SU-DHL-6 (cell line): ENCODE data around the gene MAPK13.

Source experiments
- H2AFZ ChIP-seq: fragments of 200-600 bp; sonication (generic); 2 replicates; pipeline ENCODE4 v1.6.1; 2014; ENCODE audit warnings: low read depth, mild to moderate bottlenecking, moderate library complexity, mixed read lengths, antibody characterized with exemption, low read length; ENCODE audit not compliant: severe bottlenecking
- H3F3A ChIP-seq: fragments of 200-600 bp; shearing (Covaris generic); 2 replicates; pipeline ENCODE4 v1.6.0; 2016; ENCODE audit warnings: antibody characterized with exemption, mild to moderate bottlenecking; ENCODE audit not compliant: insufficient read depth
- H3K27ac ChIP-seq: fragments of 200-600 bp; sonication (generic); 2 replicates; pipeline ENCODE4 v1.5.1; 2016; ENCODE audit warnings: low read depth, mild to moderate bottlenecking, low read length, moderate library complexity, mixed read lengths
- H3K27me3 ChIP-seq: fragments of 200-600 bp; sonication (generic), shearing (Covaris generic); 2 replicates; pipeline ENCODE4 v1.6.0; 2014; ENCODE audit warnings: mild to moderate bottlenecking, low read length
- H3K36me3 ChIP-seq: fragments of 200-600 bp; sonication (generic); 2 replicates; pipeline ENCODE4 v1.6.1; 2014; ENCODE audit warnings: mild to moderate bottlenecking, low read length, mixed read lengths
- H3K4me2 ChIP-seq: fragments of 300-600, 200-600 bp; shearing (Covaris generic), sonication (generic); 2 replicates; pipeline ENCODE4 v1.6.0; 2014; ENCODE audit warnings: low read length, low read depth, mild to moderate bottlenecking; ENCODE audit not compliant: poor library complexity, severe bottlenecking
- H3K4me3 ChIP-seq: fragments of 200-600 bp; sonication (generic); 2 replicates; pipeline ENCODE4 v1.5.1; 2014; ENCODE audit warnings: antibody characterized with exemption, low read length, mild to moderate bottlenecking, mixed read lengths; ENCODE audit not compliant: insufficient read depth, poor library complexity, severe bottlenecking
- H3K79me2 ChIP-seq: fragments of 200-600 bp; sonication (generic); 2 replicates; pipeline ENCODE4 v1.6.1; 2014; ENCODE audit warnings: mild to moderate bottlenecking, low read length, moderate library complexity; ENCODE audit not compliant: insufficient read depth
- H3K9ac ChIP-seq: fragments of 200-600 bp; sonication (generic); 2 replicates; pipeline ENCODE4 v1.7.0; 2014; ENCODE audit warnings: mild to moderate bottlenecking, low read length
- H3K9me2 ChIP-seq: fragments of 200-600 bp; sonication (generic); replicated peaks from 2 replicates; pipeline ENCODE4 v1.6.1; 2014; ENCODE audit warnings: low read length; ENCODE audit not compliant: insufficient read depth
- H3K9me3 ChIP-seq: fragments of 200-600 bp; sonication (generic); 2 replicates; pipeline ENCODE4 v1.6.1; 2014; ENCODE audit warnings: low read length, mixed read lengths; ENCODE audit not compliant: insufficient read depth
- H4K20me1 ChIP-seq: fragments of 200-600 bp; sonication (generic); 2 replicates; pipeline ENCODE4 v1.6.1; 2014; ENCODE audit warnings: low read depth, mild to moderate bottlenecking, antibody characterized with exemption, low read length, moderate library complexity, mixed read lengths
- EZH2phosphoT487 ChIP-seq: fragments of 200-600 bp; sonication (generic), shearing (Covaris generic); conservative IDR thresholded peaks from 2 replicates; pipeline ENCODE4 v1.6.1; 2018; ENCODE audit warnings: mild to moderate bottlenecking, antibody characterized with exemption, low read length, moderate library complexity, mixed read lengths
- TF ChIP-seq, protein P1 (sequence below): fragments of 200-600 bp; sonication (generic); IDR thresholded peaks from one replicate; pipeline ENCODE4 v1.5.1; 2017; ENCODE audit warnings: antibody characterized with exemption, mild to moderate bottlenecking, low read length, moderate library complexity; ENCODE audit not compliant: insufficient read depth, poor library complexity, severe bottlenecking

MAPK13 gene

GRCh38 chr6:36114798-36115408, 15.4 kb upstream of the MAPK13 start:
- Histone ChIP-seq H2AFZ (no peak overlapping the region), H3K9ac (peak overlapping the region; percentile 36), H3K4me2 (peak overlapping the region; percentile 64), H3K9me3 (no peaks in the 10 kb centered on the region), H3K79me2 (peaks cover 9% of the 10 kb centered on the region; the same call in 1 of the 2 replicates), H3K36me3 (0 out of 2 replicates have a peak, but pooled peaks cover 2% of the 10 kb centered on the region), H3F3A (peaks cover 86% of the 10 kb centered on the region), H3K9me2 (no peaks in the 10 kb centered on the region), H4K20me1 (no peaks in the 10 kb centered on the region), H3K27me3 (no peaks in the 10 kb centered on the region), H3K27ac (peak overlapping the region; percentile 91), H3K4me3 (peak overlapping the region; percentile 37)
- TF ChIP-seq, protein P1, sequence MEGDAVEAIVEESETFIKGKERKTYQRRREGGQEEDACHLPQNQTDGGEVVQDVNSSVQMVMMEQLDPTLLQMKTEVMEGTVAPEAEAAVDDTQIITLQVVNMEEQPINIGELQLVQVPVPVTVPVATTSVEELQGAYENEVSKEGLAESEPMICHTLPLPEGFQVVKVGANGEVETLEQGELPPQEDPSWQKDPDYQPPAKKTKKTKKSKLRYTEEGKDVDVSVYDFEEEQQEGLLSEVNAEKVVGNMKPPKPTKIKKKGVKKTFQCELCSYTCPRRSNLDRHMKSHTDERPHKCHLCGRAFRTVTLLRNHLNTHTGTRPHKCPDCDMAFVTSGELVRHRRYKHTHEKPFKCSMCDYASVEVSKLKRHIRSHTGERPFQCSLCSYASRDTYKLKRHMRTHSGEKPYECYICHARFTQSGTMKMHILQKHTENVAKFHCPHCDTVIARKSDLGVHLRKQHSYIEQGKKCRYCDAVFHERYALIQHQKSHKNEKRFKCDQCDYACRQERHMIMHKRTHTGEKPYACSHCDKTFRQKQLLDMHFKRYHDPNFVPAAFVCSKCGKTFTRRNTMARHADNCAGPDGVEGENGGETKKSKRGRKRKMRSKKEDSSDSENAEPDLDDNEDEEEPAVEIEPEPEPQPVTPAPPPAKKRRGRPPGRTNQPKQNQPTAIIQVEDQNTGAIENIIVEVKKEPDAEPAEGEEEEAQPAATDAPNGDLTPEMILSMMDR: no peak
- no peak for TF ChIP-seq EZH2phosphoT487

GRCh38 chr6:36115412-36115811, 14.9 kb upstream of the MAPK13 start:
- Histone ChIP-seq H3F3A (peaks cover 83% of the 10 kb centered on the region), H2AFZ (no peak overlapping the region), H3K27me3 (no peaks in the 10 kb centered on the region), H3K79me2 (peaks cover 9% of the 10 kb centered on the region; the same call in 1 of the 2 replicates), H3K9me2 (no peaks in the 10 kb centered on the region), H4K20me1 (no peaks in the 10 kb centered on the region), H3K9ac (peak overlapping the region; percentile 18), H3K9me3 (no peaks in the 10 kb centered on the region), H3K4me3 (peak overlapping the region; percentile 37), H3K4me2 (peak overlapping the region; percentile 64), H3K27ac (peak overlapping the region; percentile 91), H3K36me3 (0 out of 2 replicates have a peak, but pooled peaks cover 2% of the 10 kb centered on the region)
- TF ChIP-seq EZH2phosphoT487: no peak
- TF ChIP-seq, protein P1: no peak

DNA sequence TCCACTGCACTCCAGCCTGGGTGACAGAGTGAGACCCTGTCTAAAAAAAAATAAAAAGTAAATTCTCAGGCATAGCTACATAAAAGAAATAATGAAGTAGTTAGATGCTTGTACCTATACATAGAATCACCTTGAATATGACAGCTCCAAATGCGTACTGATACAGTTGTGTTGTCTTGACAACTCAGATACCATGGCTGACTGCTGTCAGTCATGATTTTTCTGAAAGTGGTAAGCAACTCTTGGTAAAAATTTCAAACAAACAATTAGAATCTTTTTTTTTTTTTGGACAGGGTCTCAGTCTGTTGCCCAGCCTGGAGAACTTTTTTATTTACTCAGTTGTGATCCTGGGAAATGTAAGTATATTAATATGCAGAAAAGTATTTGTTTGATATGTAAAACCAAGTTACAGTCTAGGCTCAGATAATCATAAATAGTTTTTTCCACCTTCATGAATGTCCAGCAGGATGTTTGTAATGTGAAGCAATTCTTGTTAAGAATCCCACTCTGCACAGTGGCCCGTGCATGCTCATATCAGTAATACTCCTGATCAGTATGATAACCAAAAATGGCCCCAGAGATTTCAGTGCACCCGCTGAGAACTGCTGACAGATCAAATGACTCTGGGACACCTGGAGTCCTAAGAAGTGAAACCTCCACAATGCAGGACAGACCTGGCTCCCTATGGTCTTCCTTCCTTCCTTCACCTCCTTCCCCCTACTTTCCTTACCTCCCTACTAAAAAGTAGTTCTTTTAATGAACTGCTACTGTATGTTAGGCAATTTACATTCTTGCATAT, 14.0 kb upstream of the MAPK13 start:
- peaks cover 75% of the 10 kb centered on the region for H3F3A ChIP-seq
- H4K20me1 ChIP-seq: no peaks in the 10 kb centered on the region
- peak overlapping the region; percentile 64 for H3K4me2 ChIP-seq
- no peak overlapping the region for H2AFZ ChIP-seq
- no peaks in the 10 kb centered on the region for H3K9me2 ChIP-seq
- H3K36me3 ChIP-seq: 0 out of 2 replicates have a peak, but pooled peaks cover 2% of the 10 kb centered on the region
- peak overlapping the region; percentile 91 for H3K27ac ChIP-seq
- no peaks in the 10 kb centered on the region for H3K9me3 ChIP-seq
- H3K4me3 ChIP-seq: no peak overlapping the region
- H3K79me2 ChIP-seq: peaks cover 9% of the 10 kb centered on the region; the same call in 1 of the 2 replicates
- no peaks in the 10 kb centered on the region for H3K27me3 ChIP-seq
- no peak overlapping the region for H3K9ac ChIP-seq
- no peak for TF ChIP-seq EZH2phosphoT487
- TF ChIP-seq, protein P1: no peak
